SK-N-SH (cell line): Measurements from ENCODE around the gene PPP1R3F. TPM values are rescaled to one million over a fixed set of nuclear protein-coding genes. Genes with fewer than 3 reads are reported as not detected.

Source experiments
- CTCF ChIA-PET: fragments of 300-600, 350-600 bp; formaldehyde crosslinking; extraction: SDS; loops from one replicate; lab custom pipeline; 2021; lab: Yijun Ruan, JAX
- POLR2A ChIA-PET: fragments of 350-600 bp; sonication (Branson Sonifier 250); formaldehyde crosslinking; extraction: SDS; loops from one replicate; lab custom pipeline; 2020; ENCODE audit warnings: antibody characterized with exemption, inconsistent platforms; lab: Yijun Ruan, JAX
- DNase-seq: peaks from one replicate; pipeline ENCODE4 v3.0.0; 2012
- H2AFZ ChIP-seq: fragments of 200-600 bp; sonication (generic); 2 replicates; pipeline ENCODE4 v1.8.1; 2016; ENCODE audit warnings: antibody characterized with exemption, mild to moderate bottlenecking, low read depth
- H3F3A ChIP-seq: fragments of 200-600 bp; sonication (generic); replicated peaks from 2 replicates; pipeline ENCODE3; 2016; ENCODE audit warnings: antibody characterized with exemption, mild to moderate bottlenecking; ENCODE audit not compliant: insufficient read depth
- H3K27ac ChIP-seq, 2 experiments: fragments of 200-500 bp in 1 of 2; fragments of 200-600 bp in 1 of 2; sonication (Bioruptor generic) in 1 of 2; sonication (generic), shearing (Covaris generic) in 1 of 2; 2 replicates each; pipeline versions ENCODE4 v1.5.1 to v1.6.1; 2014 to 2016; ENCODE audit warnings: low read depth in 2 of 2, inconsistent platforms in 1 of 2, low read length in 1 of 2, mild to moderate bottlenecking in 1 of 2, mixed read lengths in 1 of 2
- H3K27me3 ChIP-seq: fragments of 200-600 bp; sonication (generic), shearing (Covaris generic); 2 replicates; pipeline ENCODE4 v1.6.1; 2016; ENCODE audit warnings: mixed run types; ENCODE audit not compliant: insufficient read depth
- H3K36me3 ChIP-seq, 2 experiments: fragments of 200-500 bp in 1 of 2; fragments of 200-600 bp in 1 of 2; sonication (Bioruptor generic) in 1 of 2; sonication (generic) in 1 of 2; replicated peaks in 1 of 2; 2 replicates each; pipeline versions ENCODE3 to v1.5.1; 2014 to 2016; ENCODE audit warnings: low read length in 1 of 2, mild to moderate bottlenecking in 1 of 2; ENCODE audit not compliant: insufficient read depth in 2 of 2, control insufficient read depth in 1 of 2
- H3K4me1 ChIP-seq, 2 experiments: fragments of 200-500 bp in 1 of 2; fragments of 200-600 bp in 1 of 2; sonication (Bioruptor generic) in 1 of 2; sonication (generic), shearing (Covaris generic) in 1 of 2; 2 replicates each; pipeline versions ENCODE4 v1.5.1 to v1.6.1; 2014 to 2016; ENCODE audit warnings: low read depth in 1 of 2, low read length in 1 of 2, mixed run types in 1 of 2; ENCODE audit not compliant: insufficient read depth in 2 of 2, control insufficient read depth in 1 of 2
- H3K4me2 ChIP-seq: fragments of 200-600 bp; sonication (generic), shearing (Covaris generic); 2 replicates; pipeline ENCODE4 v1.6.1; 2017; ENCODE audit warnings: mixed run types
- H3K4me3 ChIP-seq, 2 experiments: fragments of 200-500 bp in 1 of 2; fragments of 200-600 bp in 1 of 2; sonication (Bioruptor generic) in 1 of 2; sonication (generic), shearing (Covaris generic) in 1 of 2; 2 replicates each; pipeline versions ENCODE4 v1.5.1 to v1.8.1; 2014 to 2016; ENCODE audit warnings: low read depth in 2 of 2, inconsistent platforms in 1 of 2, low read length in 1 of 2, mild to moderate bottlenecking in 1 of 2, mixed read lengths in 1 of 2, moderate library complexity in 1 of 2
- H3K79me2 ChIP-seq: fragments of 200-600 bp; sonication (generic); 2 replicates; pipeline ENCODE4 v1.8.1; 2017; ENCODE audit warnings: mild to moderate bottlenecking; ENCODE audit not compliant: insufficient read depth
- H3K9ac ChIP-seq: fragments of 200-600 bp; sonication (generic); 2 replicates; pipeline ENCODE4 v1.6.1; 2017; ENCODE audit warnings: mixed run types
- H3K9me2 ChIP-seq: fragments of 200-600 bp; sonication (generic); 2 replicates; pipeline ENCODE4 v1.6.1; 2017; ENCODE audit warnings: mixed run types
- H3K9me3 ChIP-seq: fragments of 200-600 bp; sonication (generic); 2 replicates; pipeline ENCODE4 v1.6.1; 2017; ENCODE audit warnings: mixed run types, mild to moderate bottlenecking, moderate library complexity
- H4K20me1 ChIP-seq: fragments of 200-600 bp; sonication (generic); 2 replicates; pipeline ENCODE4 v1.6.1; 2017; ENCODE audit warnings: mild to moderate bottlenecking, mixed run types; ENCODE audit not compliant: insufficient read depth
- CHD2 ChIP-seq: fragments of 150-350 bp; IDR thresholded peaks from 2 replicates; pipeline ENCODE4 v1.6.1; 2018; ENCODE audit warnings: low read length; ENCODE audit not compliant: partially characterized antibody
- CTCF ChIP-seq: fragments of 200-600 bp; sonication (generic); IDR thresholded peaks from 2 replicates; pipeline ENCODE4 v1.6.1; 2017; ENCODE audit warnings: antibody characterized with exemption, mild to moderate bottlenecking, moderate library complexity
- EZH2phosphoT487 ChIP-seq: fragments of 200-600 bp; sonication (generic); IDR thresholded peaks from 2 replicates; pipeline ENCODE4 v1.6.1; 2017; ENCODE audit warnings: low read depth, mixed run types, mild to moderate bottlenecking, antibody characterized with exemption, moderate library complexity, borderline replicate concordance
- FOXJ3 ChIP-seq: sonication (generic); formaldehyde crosslinking; IDR thresholded peaks from 2 replicates; pipeline ENCODE4 v1.5.1; 2020; ENCODE audit warnings: mild to moderate bottlenecking, missing genetic modification reagents
- GATA2 ChIP-seq: sonication (generic); formaldehyde crosslinking; IDR thresholded peaks from 2 replicates; pipeline ENCODE4 v1.5.0; 2020; ENCODE audit warnings: mild to moderate bottlenecking, missing genetic modification reagents
- IRF3 ChIP-seq: fragments of 150-350 bp; IDR thresholded peaks from 2 replicates; pipeline ENCODE4 v1.6.1; 2016; ENCODE audit warnings: mild to moderate bottlenecking, low read depth, low read length
- MAX ChIP-seq: IDR thresholded peaks from 2 replicates; pipeline ENCODE4 v1.4.0; 2012; ENCODE audit warnings: low read depth
- MXI1 ChIP-seq: IDR thresholded peaks from 2 replicates; pipeline ENCODE4 v1.6.1; 2012; ENCODE audit warnings: mild to moderate bottlenecking, low read depth, low read length, improper control_type of control experiment
- NFIC ChIP-seq: IDR thresholded peaks from 2 replicates; pipeline ENCODE4 v1.4.0; 2012; ENCODE audit warnings: borderline replicate concordance
- PBX3 ChIP-seq: IDR thresholded peaks from 2 replicates; pipeline ENCODE4; 2012
- REST ChIP-seq: IDR thresholded peaks from 2 replicates; pipeline ENCODE4 v1.6.1; 2012; ENCODE audit warnings: mild to moderate bottlenecking, low read depth, low read length, moderate library complexity
- RFX5 ChIP-seq: IDR thresholded peaks from 2 replicates; pipeline ENCODE4 v1.6.1; 2012; ENCODE audit warnings: mild to moderate bottlenecking, improper control_type of control experiment, low read length
- TEAD4 ChIP-seq: IDR thresholded peaks from 2 replicates; pipeline ENCODE4 v1.4.0; 2012; ENCODE audit warnings: mild to moderate bottlenecking, borderline replicate concordance; ENCODE audit not compliant: insufficient read depth
- USF1 ChIP-seq: IDR thresholded peaks from 2 replicates; pipeline ENCODE4 v1.4.0; 2012; ENCODE audit warnings: low read depth, borderline replicate concordance
- WGBS: methylation state at CpG from one replicate; pipeline ENCODE4 v1.1.6; 2017; ENCODE audit warnings: low lambda C conversion rate; 5-methylcytosine and 5-hydroxymethylcytosine counted together
- polyA plus RNA-seq, 3 experiments: library from polyadenylated mRNA; depleted of rRNA; stranded (reverse); fragments of >200 nt; gene quantifications; 2 replicates each; pipeline ENCODE4 v1.2.3, GENCODE V29; 2012

Gene PPP1R3F
- polyA plus RNA-seq, 1 of the 3 experiments (the other 2 are of a cell fraction), result 6.2 TPM

GRCh38 chrX:49263631-49264030 lies 6.0 kb upstream of the PPP1R3F start:
- no peaks in the 10 kb centered on the region for H4K20me1 ChIP-seq
- no peaks in the 10 kb centered on the region for H3K79me2 ChIP-seq
- no peak overlapping the region for H3K4me2 ChIP-seq
- H3K4me1 ChIP-seq, result peaks cover 0 to 5% of the 10 kb centered on the region in 2 experiments; a peak in 1 of 4 replicates
- H3K36me3 ChIP-seq, result no peaks in the 10 kb centered on the region
- POLR2A ChIA-PET, result no interaction called here
- H3K4me3 ChIP-seq, result no peak overlapping the region
- TF ChIP-seq CHD2, result no peak
- TF ChIP-seq IRF3, result no peak
- no peak for TF ChIP-seq FOXJ3 (CRISPR knock-in tag)
- no peak for TF ChIP-seq EZH2phosphoT487
- no peak for TF ChIP-seq USF1
- no peak for TF ChIP-seq TEAD4
- no peak for TF ChIP-seq REST
- no peak for TF ChIP-seq CTCF
- no peak for TF ChIP-seq GATA2 (CRISPR knock-in tag)
- no peak for TF ChIP-seq NFIC
- TF ChIP-seq RFX5, result no peak
- no peak for TF ChIP-seq MXI1
- TF ChIP-seq PBX3, result no peak
- TF ChIP-seq MAX, result no peak
- no peak overlapping the region for H3K9ac ChIP-seq
- H3K27ac ChIP-seq, result no peak overlapping the region
- no peaks in the 10 kb centered on the region for H3K9me3 ChIP-seq
- H3K9me2 ChIP-seq, result no peaks in the 10 kb centered on the region
- no peaks in the 10 kb centered on the region for H3F3A ChIP-seq
- DNase-seq, result no peak
- H2AFZ ChIP-seq, result no peak overlapping the region
- CTCF ChIA-PET, result no interaction called here
- peaks cover 9% of the 10 kb centered on the region; the same call in 1 of the 2 replicates for H3K27me3 ChIP-seq
- 42% methylated on average over 10 of the region's 10 CpGs for WGBS
